M059J (cell line): ENCODE data around the gene LDLRAD4. TPM values are rescaled to one million over a fixed set of nuclear protein-coding genes. Genes with fewer than 3 reads are reported as not detected.
"Not testable (repeated sequence)": the region's sequence is repeated elsewhere in the genome, so short reads cannot be mapped to it uniquely, and the experiment has no call there.

ENCODE experiments used
- DNase-seq: peaks from one replicate; pipeline ENCODE4 v3.0.0-alpha.2; 2012; ENCODE audit warnings: low read depth
- total RNA-seq: library from RNA; depleted of rRNA; stranded (reverse); fragments of >200 nt; shearing (Covaris generic); gene quantifications from 2 replicates; pipeline ENCODE4 v1.2.3, GENCODE V29; 2014; rRNA removed

LDLRAD4 gene
- total RNA-seq, 1 experiment from 2014 or later, result 1.9 TPM

DNA sequence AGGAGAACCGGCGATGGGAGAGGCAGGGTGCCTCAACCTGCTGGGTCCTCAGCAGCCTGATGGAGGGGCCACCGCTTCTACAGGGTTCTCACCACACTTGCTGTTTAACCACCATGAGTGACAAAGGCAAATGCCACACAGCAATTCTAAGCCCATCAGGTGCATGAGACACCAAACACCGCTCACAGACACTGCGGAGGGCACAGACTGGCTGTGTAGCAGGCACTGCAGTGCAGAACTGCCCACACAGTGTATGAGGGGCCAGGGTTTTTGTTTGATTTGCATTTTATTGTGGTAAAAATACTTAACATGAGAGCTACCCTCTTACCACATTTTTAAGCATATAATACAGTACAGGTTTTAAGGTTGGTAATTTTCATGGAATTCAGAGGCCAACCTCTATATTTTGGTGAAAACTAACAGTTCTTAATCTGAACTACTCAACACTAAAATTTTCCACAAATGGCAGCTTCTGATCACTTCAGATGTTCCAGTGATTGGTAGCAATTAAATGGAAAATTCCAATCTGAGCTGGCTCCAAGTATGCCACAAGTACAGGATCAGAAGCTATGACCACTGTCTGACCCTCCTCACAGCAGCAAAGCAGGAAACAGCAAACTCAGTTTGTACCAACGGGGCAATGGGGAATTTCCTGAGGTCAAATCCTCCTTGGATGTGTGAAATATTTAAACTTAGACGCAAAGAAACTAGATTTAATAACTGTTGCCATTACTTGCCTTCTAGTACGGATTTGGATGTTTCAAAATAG is 440.1 kb downstream of the LDLRAD4 start:
- DNase-seq, result no peak

- DNase-seq, result no peak
Measured at GRCh38 chr18:13660510-13660909, 441.9 kb downstream of the LDLRAD4 start.

- no peak for DNase-seq
Measured at GRCh38 chr18:13661051-13661778, 442.7 kb downstream of the LDLRAD4 start.

GRCh38 chr18:13661779-13662256 is 443.3 kb downstream of the LDLRAD4 start:
- DNase-seq, result no peak

GRCh38 chr18:13672657-13673056 is 454.1 kb downstream of the LDLRAD4 start:
- DNase-seq, result no peak

DNA sequence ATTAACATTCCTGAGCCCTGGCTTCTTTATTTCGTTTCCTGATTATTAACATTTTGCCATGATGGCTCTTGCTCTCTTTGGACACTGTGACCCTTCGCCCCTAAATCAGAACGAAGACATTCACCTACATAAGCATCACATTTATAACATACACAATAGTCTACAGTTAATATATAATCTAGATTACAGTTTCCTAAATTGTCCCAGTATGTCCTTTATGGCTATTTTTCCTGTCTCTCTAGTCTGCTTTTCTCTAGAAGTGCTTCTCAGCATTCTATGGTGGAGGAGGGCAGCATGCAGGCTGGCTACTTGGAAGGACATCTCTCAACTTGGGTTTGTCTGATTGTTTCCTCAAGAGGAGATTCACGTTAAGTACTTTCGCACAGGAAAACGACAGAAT is 457.9 kb downstream of the LDLRAD4 start:
- no peak for DNase-seq

GRCh38 chr18:13677350-13677749 is 458.8 kb downstream of the LDLRAD4 start:
- not testable (repeated sequence) for DNase-seq

GRCh38 chr18:13680612-13681011 is 462.1 kb downstream of the LDLRAD4 start:
- no peak for DNase-seq

GRCh38 chr18:13681701-13682100 is 463.1 kb downstream of the LDLRAD4 start:
- DNase-seq, result no peak

DNA sequence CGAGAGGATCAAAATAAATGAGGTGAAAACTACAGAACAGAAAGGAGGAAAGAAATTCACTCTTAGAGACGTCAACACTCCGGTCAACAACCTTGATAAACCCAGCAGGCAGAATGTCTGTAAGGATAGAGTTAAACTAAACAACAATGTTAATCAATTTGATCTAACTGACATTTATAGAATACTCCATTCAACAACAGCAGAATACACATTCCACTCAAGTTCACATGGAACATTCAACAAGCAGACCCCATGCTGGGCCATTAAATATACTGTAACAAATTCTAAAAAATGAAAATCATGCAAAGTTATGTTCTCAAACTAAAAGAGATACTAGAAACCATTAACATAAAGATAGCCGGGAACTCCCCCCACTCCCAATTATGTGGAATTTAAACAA is 466.0 kb downstream of the LDLRAD4 start:
- DNase-seq, result no peak

DNA sequence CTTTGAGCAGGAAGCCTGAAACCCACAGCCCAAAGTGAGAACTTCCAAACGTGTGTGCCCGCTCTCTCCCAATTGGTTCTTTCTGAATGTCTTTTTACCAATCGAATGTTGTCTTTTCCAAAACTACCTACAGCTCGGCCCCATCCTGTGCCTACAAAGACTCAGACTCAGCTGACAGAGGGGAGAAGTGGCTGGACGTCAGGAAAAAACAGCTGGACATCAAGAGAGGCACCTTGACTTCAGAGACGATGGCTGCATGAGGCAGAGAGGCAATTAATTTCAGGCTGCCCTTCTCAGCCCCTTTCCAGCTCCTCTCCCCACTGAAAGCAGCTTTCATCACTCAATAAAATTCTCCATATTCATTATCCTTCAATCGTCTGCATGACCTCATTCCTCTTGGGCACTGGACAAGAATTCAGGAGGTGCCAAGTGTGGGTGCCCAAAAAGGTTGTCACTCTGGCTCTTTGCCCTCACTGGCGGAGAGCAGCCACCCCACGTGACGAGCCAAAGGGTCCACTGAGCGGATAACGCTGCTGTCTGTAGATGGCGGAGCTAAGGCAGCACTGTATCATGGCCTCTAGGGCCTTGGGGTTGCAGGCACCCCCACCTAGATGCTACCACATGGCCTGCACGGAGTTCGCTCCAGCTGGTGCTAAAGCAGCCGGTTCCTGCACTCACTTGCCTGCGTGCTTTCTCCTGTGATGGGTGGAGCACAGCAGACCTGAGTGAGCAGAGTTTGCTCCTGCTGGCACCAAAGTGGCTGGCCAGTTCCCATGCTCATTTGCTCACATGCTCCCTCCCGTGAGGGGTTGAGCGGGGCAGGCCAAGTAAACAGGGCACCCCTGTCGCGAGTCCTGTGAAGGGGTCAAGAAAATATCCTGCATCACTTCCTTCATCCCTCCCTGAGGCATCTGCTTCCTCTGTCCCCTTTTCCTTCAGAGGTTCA is 469.9 kb downstream of the LDLRAD4 start:
- DNase-seq, result no peak

GRCh38 chr18:13690060-13690459 is 471.5 kb downstream of the LDLRAD4 start:
- not testable (repeated sequence) for DNase-seq

DNA sequence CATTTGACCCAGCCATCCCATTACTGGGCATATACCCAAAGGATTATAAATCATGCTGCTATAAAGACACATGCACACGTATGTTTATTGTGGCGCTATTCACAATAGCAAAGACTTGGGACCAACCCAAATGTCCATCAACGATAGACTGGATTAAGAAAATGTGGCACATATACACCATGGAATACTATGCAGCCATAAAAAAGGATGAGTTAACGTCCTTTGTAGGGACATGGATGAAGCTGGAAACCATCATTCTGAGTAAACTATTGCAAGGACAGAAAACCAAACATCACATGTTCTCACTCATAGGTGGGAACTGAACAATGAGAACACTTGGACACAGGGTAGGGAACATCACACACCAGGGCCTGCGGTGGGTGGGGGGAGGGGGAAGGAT is 476.8 kb downstream of the LDLRAD4 start:
- DNase-seq, result not testable (repeated sequence)

- DNase-seq, result no peak
Measured at GRCh38 chr18:13696961-13697360, 478.4 kb downstream of the LDLRAD4 start.

- DNase-seq, result no peak
Measured at GRCh38 chr18:13700153-13700552, 481.6 kb downstream of the LDLRAD4 start.

Other genes starting within 250 kb of the LDLRAD4 start
- gene CEP192, start 227.4 kb upstream of the LDLRAD4 start, total RNA-seq, result 22.8 and 26.1 TPM in 2 replicates